OCI-LY3 (cell line): ENCODE results near the gene RAB29.
A peak's percentile ranks its signal among the peaks of the same experiment; 100 is the strongest.

Experiments
- H2AFZ ChIP-seq: fragments of 200-600, 300-600 bp; shearing (Covaris generic); 2 replicates; pipeline ENCODE4 v1.6.0; 2014; ENCODE audit warnings: antibody characterized with exemption, low read depth, low read length
- H3K27ac ChIP-seq: fragments of 200-600, 300-600 bp; sonication (generic); 2 replicates; pipeline ENCODE4 v1.5.1; 2014; ENCODE audit warnings: mild to moderate bottlenecking, low read length, moderate library complexity, mixed read lengths
- H3K27me3 ChIP-seq: fragments of 200-600, 300-600 bp; sonication (generic); 2 replicates; pipeline ENCODE4 v1.6.1; 2014; ENCODE audit warnings: low read depth, low read length, mixed read lengths
- H3K36me3 ChIP-seq: fragments of 200-600, 300-600 bp; sonication (generic); replicated peaks from 2 replicates; pipeline ENCODE3; 2014; ENCODE audit warnings: low read depth, low read length, mixed read lengths
- H3K4me1 ChIP-seq: fragments of 300-600, 200-600 bp; sonication (generic); 2 replicates; pipeline ENCODE4 v1.6.1; 2014; ENCODE audit warnings: low read length, mixed read lengths
- H3K4me2 ChIP-seq: fragments of 200-600, 300-600 bp; sonication (generic); 2 replicates; pipeline ENCODE4 v1.6.1; 2014; ENCODE audit warnings: low read length, mixed read lengths
- H3K4me3 ChIP-seq: fragments of 300-600, 200-600 bp; sonication (generic); 2 replicates; pipeline ENCODE4 v1.5.1; 2014; ENCODE audit warnings: antibody characterized with exemption, mild to moderate bottlenecking, low read length, moderate library complexity
- H3K79me2 ChIP-seq: fragments of 300-600, 200-600 bp; shearing (Covaris generic); 2 replicates; pipeline ENCODE4 v1.6.1; 2014; ENCODE audit warnings: mild to moderate bottlenecking, low read length, mixed read lengths
- H3K9ac ChIP-seq: fragments of 300-600, 200-600 bp; shearing (Covaris generic); 2 replicates; pipeline ENCODE4 v1.6.0; 2014; ENCODE audit warnings: mild to moderate bottlenecking, low read length, moderate library complexity
- H3K9me3 ChIP-seq: fragments of 200-600, 300-600 bp; shearing (Covaris generic); 2 replicates; pipeline ENCODE4 v1.6.1; 2014; ENCODE audit warnings: low read length, mixed read lengths; ENCODE audit not compliant: insufficient read depth
- H4K20me1 ChIP-seq: fragments of 200-600, 300-600 bp; sonication (generic); 2 replicates; pipeline ENCODE4 v1.6.1; 2016; ENCODE audit warnings: low read length, mixed read lengths; ENCODE audit not compliant: insufficient read depth
- EZH2phosphoT487 ChIP-seq: fragments of 200-600 bp; shearing (Covaris generic); IDR thresholded peaks from 2 replicates; pipeline ENCODE4 v1.6.1; 2018; ENCODE audit warnings: antibody characterized with exemption, mixed run types, low read depth
- TF ChIP-seq, protein P1 (sequence below): fragments of 200-600, 300-600 bp; sonication (generic); IDR thresholded peaks from 2 replicates; pipeline ENCODE4 v1.5.1; 2014; ENCODE audit warnings: antibody characterized with exemption, low read length, low read depth

RAB29 gene

DNA sequence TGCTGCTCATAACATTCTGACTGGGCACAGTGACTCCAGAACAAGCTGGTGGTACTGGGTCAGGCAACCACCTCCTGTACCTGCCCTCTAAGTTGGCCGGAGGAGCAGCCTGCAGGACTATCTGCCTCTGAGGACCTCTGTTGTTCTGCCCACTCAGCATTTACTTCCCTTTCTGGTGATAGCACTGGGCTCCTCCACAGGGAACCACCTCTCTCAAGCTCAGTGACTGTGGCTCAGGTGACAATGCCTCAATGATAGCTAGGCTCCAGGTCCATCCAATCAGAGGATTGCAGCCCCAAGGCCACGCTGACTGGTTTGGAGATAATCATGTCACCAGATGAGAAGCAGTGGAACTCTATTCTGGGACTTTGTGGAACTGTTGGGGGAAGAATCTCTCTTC is 21.9 kb upstream of the RAB29 start:
- no peaks in the 10 kb centered on the region for H3K27me3 ChIP-seq
- TF ChIP-seq, protein P1, sequence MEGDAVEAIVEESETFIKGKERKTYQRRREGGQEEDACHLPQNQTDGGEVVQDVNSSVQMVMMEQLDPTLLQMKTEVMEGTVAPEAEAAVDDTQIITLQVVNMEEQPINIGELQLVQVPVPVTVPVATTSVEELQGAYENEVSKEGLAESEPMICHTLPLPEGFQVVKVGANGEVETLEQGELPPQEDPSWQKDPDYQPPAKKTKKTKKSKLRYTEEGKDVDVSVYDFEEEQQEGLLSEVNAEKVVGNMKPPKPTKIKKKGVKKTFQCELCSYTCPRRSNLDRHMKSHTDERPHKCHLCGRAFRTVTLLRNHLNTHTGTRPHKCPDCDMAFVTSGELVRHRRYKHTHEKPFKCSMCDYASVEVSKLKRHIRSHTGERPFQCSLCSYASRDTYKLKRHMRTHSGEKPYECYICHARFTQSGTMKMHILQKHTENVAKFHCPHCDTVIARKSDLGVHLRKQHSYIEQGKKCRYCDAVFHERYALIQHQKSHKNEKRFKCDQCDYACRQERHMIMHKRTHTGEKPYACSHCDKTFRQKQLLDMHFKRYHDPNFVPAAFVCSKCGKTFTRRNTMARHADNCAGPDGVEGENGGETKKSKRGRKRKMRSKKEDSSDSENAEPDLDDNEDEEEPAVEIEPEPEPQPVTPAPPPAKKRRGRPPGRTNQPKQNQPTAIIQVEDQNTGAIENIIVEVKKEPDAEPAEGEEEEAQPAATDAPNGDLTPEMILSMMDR: no peak
- TF ChIP-seq EZH2phosphoT487: no peak
- peaks cover 13% of the 10 kb centered on the region for H3K79me2 ChIP-seq
- H4K20me1 ChIP-seq: peaks cover 54% of the 10 kb centered on the region
- no peak overlapping the region for H3K4me2 ChIP-seq
- H3K9me3 ChIP-seq: no peaks in the 10 kb centered on the region
- H3K9ac ChIP-seq: no peak overlapping the region
- H3K4me1 ChIP-seq: peaks cover 29% of the 10 kb centered on the region
- H3K27ac ChIP-seq: no peak overlapping the region
- H3K36me3 ChIP-seq: peaks cover 74% of the 10 kb centered on the region
- H3K4me3 ChIP-seq: no peak overlapping the region
- no peak overlapping the region for H2AFZ ChIP-seq

DNA sequence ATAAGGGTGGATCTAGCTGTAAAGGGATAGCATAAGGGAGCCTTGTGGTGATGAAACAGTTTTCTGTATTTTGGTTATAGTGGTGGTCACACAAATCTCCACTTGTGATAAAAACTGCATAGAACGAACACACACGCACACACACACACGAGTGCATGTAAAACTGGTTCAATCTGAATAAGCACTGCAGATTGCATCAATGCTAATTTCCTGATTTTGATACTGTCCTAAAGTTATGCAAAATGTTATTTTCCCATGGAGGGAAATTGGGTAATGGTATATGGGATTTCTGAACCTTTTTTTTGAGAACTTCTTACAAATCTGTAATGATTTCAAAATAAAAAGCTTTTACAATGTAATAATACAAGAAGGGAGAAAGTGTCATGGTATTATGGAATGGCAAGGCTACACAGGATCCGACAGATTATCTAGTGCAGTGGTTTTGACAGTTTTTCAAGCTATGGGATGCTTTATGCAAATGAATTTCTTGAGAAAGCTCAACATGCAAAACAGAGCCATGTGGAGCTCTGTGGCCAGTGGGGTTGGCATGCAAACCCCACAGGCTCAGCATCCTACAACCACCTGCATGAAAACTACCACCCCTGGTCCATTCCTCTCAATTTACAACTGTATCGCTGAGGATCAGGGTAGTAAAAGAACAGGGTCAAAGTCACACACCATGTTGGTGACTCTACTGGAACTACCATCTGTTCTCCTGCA is 18.9 kb upstream of the RAB29 start:
- Histone ChIP-seq H4K20me1 (peaks cover 53% of the 10 kb centered on the region), H3K4me3 (no peak overlapping the region), H3K4me2 (no peak overlapping the region; the same call in 1 of the 2 replicates), H3K27ac (no peak overlapping the region), H3K79me2 (peaks cover 20% of the 10 kb centered on the region; the same call in 1 of the 2 replicates), H3K36me3 (peaks cover 85% of the 10 kb centered on the region), H3K9ac (no peak overlapping the region), H3K9me3 (no peaks in the 10 kb centered on the region), H3K27me3 (no peaks in the 10 kb centered on the region), H3K4me1 (peaks cover 37% of the 10 kb centered on the region), H2AFZ (no peak overlapping the region)
- TF ChIP-seq, protein P1: no peak
- TF ChIP-seq EZH2phosphoT487: no peak

- peak overlapping the region; percentile 30 for H3K4me2 ChIP-seq
- H3K27ac ChIP-seq: peak overlapping the region; percentile 67
- TF ChIP-seq EZH2phosphoT487: no peak
- TF ChIP-seq, protein P1: no peak
- no peak overlapping the region for H3K4me3 ChIP-seq
- H4K20me1 ChIP-seq: peaks cover 53% of the 10 kb centered on the region
- H3K9me3 ChIP-seq: no peaks in the 10 kb centered on the region
- peaks cover 37% of the 10 kb centered on the region for H3K4me1 ChIP-seq
- no peaks in the 10 kb centered on the region for H3K27me3 ChIP-seq
- peaks cover 80% of the 10 kb centered on the region for H3K36me3 ChIP-seq
- H2AFZ ChIP-seq: no peak overlapping the region
- H3K9ac ChIP-seq: peak overlapping the region; percentile 16; the same call in 1 of the 2 replicates
- peaks cover 21% of the 10 kb centered on the region; the same call in 1 of the 2 replicates for H3K79me2 ChIP-seq
These were observed 17.8 kb upstream of the RAB29 start for GRCh38 chr1:205792961-205793673.

- Histone ChIP-seq H3K27me3 (no peaks in the 10 kb centered on the region), H2AFZ (no peak overlapping the region), H3K4me3 (no peak overlapping the region), H3K4me1 (peaks cover 37% of the 10 kb centered on the region), H4K20me1 (peaks cover 48% of the 10 kb centered on the region), H3K4me2 (peak overlapping the region; percentile 30), H3K9me3 (no peaks in the 10 kb centered on the region), H3K9ac (no peak overlapping the region), H3K79me2 (peaks cover 27% of the 10 kb centered on the region), H3K27ac (peak overlapping the region; percentile 67), H3K36me3 (peaks cover 86% of the 10 kb centered on the region)
- TF ChIP-seq EZH2phosphoT487: no peak
- TF ChIP-seq, protein P1: peak; percentile 12; the same call in 1 of the 2 replicates
These were observed 17.2 kb upstream of the RAB29 start for GRCh38 chr1:205792481-205792881.
